Measurements from ENCODE around the gene C21orf91.

The C21orf91 gene

GRCh38 chr21:17819114-17819876 is at the start of gene C21orf91:
TSS of gene C21orf91 (minus strand) at chr21:17819356. CDS start at chr21:17818318, 1,038 bp downstream.
- peak; percentile 90 for DNase-seq

- DNase-seq: no peak
Observed at GRCh38 chr21:17866590-17866989, 47.4 kb upstream of the C21orf91 start.

DNA sequence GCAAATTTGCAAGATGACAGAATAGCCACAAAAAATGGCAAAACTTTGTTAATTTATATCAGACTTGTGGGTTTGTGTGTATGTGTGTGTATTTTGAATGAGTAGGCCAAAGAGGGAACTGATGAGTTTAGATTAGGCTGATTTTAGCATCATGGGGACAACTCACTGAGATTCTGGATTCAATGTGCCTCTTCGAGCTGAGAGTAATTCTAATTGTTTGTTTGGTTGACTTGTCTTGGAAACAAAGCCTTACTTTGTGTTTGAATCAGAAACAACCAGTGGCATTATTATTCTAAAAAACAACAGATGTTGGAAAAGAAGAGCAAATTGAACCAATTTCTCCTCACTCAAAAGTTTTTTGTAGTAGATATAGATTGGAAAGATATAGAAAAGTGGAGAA is 40.5 kb upstream of the C21orf91 start:
- no peak for DNase-seq

DNA sequence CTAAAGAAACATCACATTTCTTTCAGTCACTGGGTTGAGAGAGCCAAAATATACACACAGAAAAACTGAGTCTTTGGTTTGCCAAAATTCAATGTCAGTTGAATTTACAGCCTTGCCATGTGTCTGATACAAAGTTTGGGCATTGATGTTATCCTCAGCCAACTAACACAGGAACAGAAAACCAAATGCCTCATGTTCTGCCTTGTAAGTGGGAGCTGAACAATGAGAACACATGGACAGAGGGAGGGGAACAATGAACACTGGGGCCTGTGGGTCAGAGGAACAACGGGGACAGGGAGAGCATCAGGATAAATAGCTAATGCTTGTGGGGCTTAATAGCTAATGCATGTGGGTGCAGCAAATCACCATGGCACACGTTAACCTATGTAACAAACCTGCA is 39.6 kb upstream of the C21orf91 start:
- no peak for DNase-seq

DNA sequence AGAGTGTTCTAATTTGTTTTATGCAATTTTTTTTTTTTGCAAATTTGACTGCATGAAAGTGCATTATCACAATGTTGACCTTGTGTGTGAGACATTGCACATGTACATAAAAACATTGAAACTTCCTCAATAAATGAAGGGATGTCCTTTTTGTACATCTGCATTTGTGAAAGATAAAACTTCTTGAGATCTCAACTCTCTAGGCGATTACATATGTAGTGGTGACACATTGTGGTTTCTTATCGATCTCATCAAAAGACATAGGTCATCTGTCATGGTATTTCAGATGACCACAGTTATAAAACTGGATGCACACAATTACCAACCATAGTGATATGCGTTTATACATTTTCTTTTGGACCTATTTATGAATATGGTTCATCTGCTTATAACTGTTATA is 35.6 kb upstream of the C21orf91 start:
- no peak for DNase-seq

DNA sequence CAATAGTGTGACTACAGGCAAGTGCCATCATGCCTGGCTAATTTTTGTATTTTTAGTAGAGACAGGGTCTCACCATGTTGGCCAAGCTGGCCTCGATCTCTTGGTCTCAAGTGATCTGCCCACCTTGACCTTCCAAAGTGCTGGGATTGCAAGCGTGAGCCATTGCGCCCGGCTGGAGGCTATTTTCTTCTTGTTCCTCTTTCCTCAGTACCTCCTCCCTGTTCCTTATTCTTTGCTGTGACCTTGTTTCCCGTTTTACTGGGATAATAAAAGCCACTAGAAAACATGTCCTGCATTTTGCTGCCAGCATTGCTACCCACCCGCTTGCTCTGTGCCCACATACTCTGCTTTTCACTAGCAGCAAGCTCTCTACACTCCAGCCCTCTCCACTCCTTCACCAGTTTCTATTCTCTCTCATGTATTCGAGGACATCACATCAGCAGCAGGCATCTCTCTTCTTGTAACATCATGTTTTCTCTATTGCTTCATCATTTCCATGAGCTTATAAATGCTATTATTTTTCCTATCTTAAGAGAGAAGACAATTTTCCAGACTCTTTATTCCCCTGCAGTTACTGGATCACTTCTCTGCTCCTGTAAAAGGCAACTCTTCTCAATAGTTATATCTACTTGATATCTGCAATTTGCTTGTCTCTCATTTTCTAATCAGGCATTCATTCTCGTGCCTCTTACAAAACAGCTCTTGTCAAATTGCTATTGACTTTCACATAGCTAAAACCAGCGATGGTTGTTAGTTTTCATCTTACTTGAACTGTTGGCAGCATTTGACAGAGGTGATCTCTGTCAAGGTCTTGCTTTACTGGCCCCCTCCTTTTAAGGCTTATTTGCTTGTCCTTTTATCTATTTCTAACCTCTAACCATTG is 34.5 kb upstream of the C21orf91 start:
- no peak for DNase-seq

GRCh38 chr21:17848228-17848627 is 29.1 kb upstream of the C21orf91 start:
- no peak for DNase-seq

GRCh38 chr21:17841103-17841502 is 21.9 kb upstream of the C21orf91 start:
- no peak for DNase-seq

GRCh38 chr21:17834639-17835354 is 15.6 kb upstream of the C21orf91 start:
- no peak for DNase-seq

DNA sequence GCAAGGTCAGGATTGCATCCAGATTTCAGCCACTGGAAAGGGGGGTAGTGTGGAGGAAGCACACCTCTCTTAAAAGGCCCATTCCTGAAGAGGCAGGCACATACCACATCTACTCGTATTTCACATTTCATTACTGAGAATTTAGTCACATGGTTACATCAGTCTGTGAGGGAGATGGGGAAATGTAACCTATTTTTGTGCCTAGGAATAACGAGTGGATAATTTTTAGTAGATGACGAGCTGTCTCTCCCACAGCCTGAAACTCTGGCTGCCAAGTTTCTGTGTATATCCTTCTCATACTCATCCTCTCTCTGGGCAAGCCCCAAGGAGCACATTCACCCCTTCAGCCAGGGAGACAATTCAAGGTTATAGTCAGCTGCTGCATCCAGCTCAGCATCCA is 10.3 kb upstream of the C21orf91 start:
- DNase-seq: no peak

- no peak for DNase-seq
Observed at GRCh38 chr21:17828223-17828622, 9.1 kb upstream of the C21orf91 start.

DNA sequence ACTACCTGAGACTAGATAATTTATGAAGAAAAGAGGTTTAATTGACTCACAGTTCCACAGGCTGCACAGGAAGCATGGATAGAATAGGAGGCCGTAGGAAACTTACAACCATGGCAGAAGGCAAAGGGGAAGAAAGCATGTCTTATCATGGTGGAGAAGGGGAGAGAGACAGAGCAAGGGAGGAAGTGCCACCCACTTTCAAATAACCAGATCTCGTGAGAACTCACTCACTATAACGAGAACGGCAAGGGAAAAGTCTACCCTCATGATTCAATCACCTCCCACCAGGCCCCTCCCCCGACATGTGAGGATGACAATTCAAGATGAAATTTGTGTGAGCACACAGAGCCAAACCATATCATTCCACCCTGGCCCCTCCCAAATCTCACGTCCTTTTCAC is 4.7 kb upstream of the C21orf91 start:
- no peak for DNase-seq

DNA sequence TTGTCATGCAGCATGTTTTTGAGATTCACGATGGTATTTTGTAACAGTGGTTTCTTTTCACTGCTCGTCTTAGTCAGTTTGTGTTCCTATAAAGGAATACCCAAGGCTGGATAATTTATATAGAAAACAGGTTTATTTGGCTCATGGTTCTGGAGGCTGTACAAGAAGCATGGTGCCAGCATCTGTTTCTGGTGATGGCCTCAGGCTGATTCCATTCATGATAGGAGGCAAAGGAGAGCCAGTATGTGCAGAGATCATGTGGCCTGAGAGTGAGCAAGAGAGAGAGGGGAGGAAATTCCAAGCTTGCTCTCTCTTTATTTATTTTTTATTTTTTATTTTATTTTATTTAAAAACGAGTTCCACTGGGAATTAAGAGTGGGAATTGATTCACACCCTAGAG is 2.0 kb upstream of the C21orf91 start:
- DNase-seq: no peak

DNA sequence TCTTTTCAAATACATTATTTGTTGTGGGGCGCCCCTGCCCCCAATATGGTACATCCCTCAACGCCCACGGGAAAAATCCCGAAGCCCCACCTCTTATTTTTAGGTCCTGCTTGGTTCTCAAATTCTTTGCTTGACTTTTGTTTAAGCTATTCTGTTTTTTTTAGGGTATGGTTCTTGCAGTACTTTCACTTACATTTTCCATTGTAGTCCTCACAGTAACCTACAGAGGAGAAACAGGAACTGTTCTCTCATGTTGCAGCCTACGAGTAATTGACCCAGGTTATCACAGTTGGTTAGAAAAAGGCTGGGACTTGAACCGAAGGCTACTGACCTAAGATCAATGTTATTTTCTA is 697 bp upstream of the C21orf91 start:
- DNase-seq: no peak

- DNase-seq: peak; percentile 66
Observed at GRCh38 chr21:17818186-17819113, 706 bp downstream of the C21orf91 start.

DNA sequence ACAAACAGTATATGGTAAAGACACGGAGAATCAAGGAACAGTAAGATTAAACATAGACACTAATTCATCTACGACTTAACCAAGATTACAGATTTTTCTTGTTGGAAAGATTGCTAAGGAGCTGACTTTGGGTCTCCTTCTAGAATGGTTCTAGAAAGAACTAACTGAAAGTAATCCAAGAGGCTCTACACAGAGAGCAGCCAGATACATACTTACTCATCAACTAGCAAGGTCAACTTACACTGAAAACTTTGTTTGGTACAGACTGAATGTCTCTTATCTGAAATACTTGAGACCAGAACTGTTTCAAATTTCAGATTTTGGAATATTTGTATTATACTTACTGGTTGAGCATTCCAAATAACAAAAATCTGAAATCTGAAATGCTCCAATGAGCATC is 5.8 kb downstream of the C21orf91 start:
- no peak for DNase-seq

- no peak for DNase-seq
Observed at GRCh38 chr21:17805966-17806365, 13.2 kb downstream of the C21orf91 start.

GRCh38 chr21:17803536-17803935 is 15.6 kb downstream of the C21orf91 start:
- DNase-seq: no peak

GRCh38 chr21:17802572-17802971 is 16.6 kb downstream of the C21orf91 start:
- DNase-seq: no peak

GRCh38 chr21:17799414-17800164 is 19.6 kb downstream of the C21orf91 start:
- no peak for DNase-seq

DNA sequence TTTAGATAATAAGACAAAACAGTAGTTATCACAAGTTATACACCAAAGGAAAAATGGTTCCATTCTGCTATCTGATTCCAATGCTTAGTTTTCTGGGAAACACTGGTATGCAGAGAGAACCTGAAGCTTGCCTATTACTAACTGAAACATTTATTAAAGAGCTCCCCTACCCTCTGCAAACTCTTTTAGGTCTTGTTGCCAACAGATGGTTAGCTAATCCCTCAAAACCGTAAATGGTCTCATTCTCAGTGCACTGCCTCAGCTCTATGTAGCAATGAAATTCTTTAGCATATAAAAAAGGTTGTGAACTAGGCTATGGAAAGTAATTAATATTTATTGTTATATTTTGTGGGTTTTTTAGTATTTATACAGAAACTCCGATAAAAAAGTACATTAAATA is 20.4 kb downstream of the C21orf91 start:
- no peak for DNase-seq

GRCh38 chr21:17797967-17798366 is 21.2 kb downstream of the C21orf91 start:
- DNase-seq: no peak

Measured in CD4-positive, alpha-beta T cell treated with Interleukin-17A for 4 hours (primary cell).